CD4-positive, alpha-beta T cell treated with Interleukin-4 for 4 hours (primary cell): ENCODE measurements around the gene RHO.

ENCODE experiments used
- DNase-seq: peaks from one replicate; pipeline ENCODE4 v3.0.0-alpha.2; 2020

The RHO gene

GRCh38 chr3:129548104-129548965, 19.9 kb downstream of the RHO start:
- DNase-seq, result no peak

DNA sequence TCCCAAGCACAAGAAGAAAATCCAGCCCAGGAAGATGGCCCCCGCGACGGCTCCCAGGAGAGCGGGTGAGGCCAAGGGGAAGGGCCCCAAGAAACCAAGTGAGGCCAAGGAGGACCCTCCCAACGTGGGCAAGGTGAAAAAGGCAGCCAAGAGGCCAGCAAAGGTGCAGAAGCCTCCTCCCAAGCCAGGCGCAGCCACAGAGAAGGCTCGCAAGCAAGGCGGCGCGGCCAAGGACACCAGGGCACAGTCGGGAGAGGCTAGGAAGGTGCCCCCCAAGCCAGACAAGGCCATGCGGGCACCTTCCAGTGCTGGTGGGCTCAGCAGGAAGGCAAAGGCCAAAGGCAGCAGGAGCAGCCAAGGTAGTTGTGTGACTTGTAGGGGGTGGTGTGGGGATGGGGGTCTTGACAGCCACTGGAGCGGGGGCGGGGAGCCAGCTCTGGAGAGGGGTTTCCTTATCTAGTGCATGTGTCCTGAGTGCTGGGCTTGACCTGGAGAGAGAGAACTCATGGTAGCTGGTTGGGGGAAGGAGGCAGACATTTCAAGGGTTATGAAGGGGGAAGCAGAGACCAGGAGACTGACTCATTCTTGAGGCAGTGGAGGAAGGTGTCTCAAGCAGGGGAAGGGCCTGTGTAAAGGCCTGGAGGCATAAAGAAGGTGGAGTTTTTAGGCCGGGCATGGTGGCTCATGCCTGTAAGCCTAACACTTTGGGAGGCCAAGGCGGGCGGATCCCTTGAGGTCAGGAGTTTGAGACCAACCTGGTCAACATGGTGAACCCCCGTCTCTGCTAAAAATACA, 20.8 kb downstream of the RHO start:
- no peak for DNase-seq

- DNase-seq, result no peak
These were observed 21.4 kb downstream of the RHO start for GRCh38 chr3:129549805-129550204.

DNA sequence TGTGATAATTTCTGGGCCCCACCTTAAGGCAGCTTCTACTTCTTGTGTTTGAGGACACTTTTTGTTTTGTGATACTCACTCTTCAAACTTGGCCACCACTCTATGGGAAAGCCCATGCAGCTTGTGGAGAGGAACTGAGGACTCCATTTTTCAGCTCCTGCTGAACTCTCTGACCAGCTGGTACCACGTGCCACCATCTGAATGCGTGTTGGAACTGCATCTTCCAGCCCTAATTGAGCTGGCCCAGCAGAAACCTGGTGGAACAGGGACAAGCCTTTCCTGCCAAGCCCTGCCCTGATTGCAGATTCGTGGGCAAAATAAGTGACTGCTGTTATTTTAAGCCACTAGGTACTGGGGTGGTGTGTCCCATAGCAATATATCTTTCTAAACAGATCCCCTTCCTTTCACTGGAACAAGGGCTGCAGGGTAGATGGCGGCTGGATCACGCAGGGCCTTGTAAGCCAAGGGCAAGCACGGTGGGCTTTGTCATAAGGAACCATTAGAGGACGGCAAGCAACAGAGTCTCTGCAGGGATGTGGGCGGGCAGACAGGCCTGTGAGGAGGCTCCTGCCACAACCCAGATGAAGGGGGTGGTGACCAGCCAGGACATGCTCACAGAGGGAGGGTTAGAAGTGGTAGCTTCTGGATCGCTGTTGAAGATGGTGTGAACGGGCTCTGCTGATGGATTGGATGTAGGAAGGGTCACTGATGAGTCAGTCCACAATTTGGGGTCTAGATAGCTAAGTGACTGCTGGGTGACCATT, 24.0 kb downstream of the RHO start:
- DNase-seq, result no peak

DNA sequence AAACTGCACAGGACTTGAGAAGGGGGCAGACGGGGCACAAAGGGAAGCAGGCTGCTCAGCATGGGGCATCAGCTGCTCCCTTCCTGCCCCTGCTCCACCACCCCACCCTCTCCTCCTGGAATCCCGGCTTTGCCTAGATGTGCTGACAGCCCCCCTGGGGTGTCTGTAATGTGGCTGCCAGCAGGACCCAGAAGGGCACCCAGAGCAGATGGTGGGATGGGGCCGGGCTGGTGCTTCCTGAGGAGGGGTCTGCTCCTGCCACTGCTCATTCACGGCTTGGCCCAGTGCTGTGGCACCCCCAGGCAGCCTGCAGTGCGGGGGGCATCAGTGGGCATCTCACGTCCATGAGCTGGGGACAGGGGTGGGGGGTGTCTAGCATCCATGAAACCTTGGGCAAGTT, 24.7 kb downstream of the RHO start:
- DNase-seq, result no peak

DNA sequence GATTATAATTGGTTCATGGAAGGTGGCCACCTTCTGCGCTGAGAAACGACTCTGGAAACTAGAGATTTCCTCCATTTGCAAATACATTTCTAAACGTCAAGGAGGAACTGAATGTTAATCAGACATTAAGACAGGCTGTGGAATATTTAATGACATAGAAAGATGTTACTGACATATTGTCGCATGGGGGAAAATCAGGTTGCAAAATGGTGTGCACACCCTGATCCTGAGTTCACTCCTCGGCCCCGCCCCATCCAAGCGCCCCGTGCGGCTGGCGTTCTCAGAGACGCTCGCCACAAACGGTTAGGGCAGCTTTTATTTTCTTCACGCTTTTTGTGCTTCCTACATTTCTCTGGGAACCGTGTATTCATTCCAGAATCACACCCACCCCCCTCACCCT, 25.3 kb downstream of the RHO start:
- DNase-seq, result no peak

- no peak for DNase-seq
These were observed 26.1 kb downstream of the RHO start for GRCh38 chr3:129554356-129555152.

- DNase-seq, result no peak
These were observed 26.7 kb downstream of the RHO start for GRCh38 chr3:129555153-129555550.

DNA sequence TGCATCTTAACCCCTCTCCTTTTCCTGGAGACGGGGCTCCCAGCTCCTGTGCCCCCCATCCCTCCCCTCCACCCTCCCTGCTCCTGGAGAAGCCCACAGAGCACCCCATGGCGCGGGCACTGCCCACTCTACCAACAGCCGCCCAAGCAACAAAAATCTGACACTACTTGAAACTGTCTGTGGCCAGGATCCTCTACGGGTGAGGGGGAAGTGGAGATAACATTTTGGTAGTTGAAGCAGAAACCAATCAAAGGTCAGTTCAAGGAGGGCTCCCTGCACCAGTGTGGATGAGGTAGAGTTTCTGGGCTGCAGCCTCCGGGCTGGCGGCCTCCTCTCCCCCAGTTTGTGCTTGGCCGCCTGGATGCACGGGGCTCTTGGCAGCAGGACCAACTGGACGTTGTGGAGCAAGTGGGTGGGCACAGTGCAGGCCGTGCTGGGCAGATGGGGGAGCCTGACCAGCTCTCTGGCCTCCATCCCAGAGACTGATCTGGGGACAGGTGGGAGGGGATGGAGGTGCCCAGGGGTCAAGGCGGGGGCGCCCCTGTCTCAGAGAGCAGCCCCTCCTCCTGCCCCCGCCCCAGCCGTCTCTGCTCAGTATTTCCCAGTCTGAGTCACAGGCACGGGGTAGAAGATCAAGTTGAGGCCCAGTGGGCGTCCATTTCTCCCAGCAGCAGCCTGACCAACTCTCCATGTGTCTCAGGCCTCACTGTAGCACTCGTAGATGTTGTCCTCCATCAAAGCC, 27.3 kb downstream of the RHO start:
- no peak for DNase-seq

DNA sequence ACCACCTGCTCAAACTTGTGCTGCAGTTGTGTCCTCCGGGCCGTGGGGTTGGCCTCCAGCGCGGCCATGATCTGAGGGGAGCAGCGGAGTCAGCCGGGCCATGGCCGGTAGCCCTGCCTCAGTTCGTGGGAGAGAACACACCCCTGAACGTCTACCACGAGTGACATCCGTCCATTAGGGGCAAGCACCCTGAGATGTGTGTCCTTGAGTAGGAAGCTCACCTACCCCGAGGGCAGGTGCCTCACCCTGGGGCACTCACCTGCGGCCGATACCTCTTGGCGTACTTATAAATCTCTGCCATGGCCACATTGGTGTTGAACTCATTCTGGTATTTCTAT, 27.9 kb downstream of the RHO start:
- DNase-seq, result no peak

DNA sequence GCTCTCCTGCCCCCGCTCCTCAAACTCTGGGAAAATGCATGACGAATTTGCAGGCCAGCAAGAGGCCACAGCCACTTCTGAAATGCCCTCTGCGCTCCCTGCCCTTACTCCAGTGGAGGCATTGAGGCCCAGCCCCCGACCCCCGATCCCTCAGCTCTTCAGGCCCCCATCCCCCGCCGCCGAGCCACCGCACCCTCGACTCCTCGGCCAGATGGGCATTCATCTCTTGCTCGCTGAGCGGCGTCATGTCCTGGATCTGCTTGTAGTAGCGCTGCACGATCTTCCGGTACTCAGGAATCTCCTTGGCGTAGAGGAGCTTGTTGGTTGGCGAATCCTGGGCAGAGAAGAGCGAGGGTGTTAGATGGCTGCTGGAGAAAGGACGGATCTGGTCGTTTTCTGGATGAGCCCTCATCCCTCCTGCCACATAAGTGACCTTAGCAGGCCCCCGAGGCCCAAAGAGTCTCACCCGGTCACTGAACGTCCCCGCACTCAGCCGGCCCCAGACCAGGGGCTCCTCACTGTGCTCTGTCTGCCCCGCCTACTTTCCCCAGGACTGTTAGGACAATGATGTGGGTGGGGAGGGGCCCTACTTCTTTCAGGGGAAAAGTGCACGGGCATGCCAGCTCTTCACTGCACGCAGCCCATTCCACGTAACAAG, 28.6 kb downstream of the RHO start:
- no peak for DNase-seq

GRCh38 chr3:129557548-129557894, 29.1 kb downstream of the RHO start:
- no peak for DNase-seq

- DNase-seq, result no peak
These were observed 29.8 kb downstream of the RHO start for GRCh38 chr3:129558081-129558771.

DNA sequence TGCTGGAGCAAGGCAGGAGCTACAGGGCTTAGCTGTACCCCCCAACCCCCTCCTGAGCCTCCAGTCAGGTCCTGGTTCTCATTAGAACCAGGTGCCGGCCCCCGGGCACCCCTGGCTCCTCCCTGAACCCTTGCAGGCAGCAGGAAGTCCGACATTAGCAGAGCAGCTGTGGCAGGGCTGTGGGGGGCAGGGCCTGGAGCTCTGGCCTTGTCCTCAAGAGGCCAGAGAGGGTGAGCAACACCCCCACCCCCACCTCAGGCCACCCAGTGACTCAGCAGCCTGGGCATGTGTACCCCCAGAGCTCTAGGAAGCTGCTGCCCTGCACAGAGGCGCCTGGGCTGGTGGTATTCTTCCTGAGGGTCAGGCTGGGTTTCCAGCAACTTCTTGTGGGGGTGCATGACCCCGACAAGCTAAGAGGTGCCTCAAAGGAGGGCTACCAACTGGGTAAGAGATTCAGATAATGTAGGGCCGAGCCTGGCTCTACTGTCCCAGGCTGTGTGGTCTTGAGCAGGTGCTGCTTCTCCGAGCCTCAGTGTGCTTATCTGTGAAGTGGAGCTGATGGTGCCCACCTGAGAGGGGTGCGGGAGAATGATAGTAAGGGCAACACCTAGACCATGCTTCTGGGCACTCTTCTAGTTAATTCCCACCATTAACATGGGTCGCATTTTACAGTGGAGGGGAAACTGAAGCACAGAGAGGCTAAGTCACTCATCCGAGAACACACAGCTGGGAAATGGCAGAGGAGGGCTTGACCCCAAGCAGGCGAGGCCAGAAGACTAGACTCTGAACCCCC, 30.5 kb downstream of the RHO start:
- DNase-seq, result no peak

DNA sequence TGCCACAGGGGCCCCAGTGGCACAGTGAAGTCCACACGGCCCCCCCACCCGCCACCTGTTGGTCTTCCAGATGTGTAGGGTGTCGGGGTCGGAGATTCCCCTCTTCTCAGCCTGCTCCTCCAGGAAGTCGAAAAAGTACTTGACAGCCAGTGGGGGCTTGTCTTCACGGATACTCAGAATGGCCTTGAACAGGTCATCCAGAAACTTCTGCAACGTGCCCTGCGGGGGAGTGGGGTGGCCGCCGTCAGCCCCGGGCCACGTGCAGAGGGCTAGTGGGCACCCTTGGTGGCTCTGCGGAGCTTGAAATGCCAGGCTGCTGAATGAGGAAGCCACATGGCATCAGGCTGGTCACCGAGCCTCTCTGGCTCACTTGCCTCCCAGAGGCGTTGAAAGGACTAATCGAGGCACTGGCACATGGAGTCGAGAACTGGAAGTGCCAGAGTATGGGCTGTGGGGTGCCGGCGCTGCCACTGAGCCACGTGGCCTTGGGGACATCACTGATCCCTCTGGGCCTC, 31.2 kb downstream of the RHO start:
- no peak for DNase-seq

DNA sequence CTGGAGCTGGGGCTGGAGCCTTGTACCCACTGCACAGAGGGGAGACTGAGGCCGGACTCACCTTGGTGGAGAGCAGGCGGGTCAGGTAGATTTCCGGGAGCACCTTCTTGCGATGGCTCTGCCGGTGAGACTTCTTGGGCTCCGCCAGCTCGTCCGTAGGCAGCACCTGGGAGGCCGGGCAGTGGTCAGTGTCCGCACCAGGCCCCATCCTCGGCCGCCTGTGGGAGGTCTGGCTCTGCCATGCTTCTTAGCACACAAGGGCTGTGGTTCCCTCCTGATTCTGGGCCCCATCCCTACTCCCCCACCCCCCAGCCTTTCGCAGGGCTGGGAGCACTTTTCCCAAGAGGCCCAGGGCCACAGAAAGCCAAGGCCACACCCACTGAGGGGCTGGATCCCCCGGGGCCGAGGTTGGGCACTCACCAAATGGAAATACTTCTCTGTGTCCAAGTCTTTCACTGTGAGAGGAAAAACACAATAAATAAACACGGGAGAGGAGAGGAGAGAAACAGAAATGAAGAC, 31.9 kb downstream of the RHO start:
- no peak for DNase-seq

DNA sequence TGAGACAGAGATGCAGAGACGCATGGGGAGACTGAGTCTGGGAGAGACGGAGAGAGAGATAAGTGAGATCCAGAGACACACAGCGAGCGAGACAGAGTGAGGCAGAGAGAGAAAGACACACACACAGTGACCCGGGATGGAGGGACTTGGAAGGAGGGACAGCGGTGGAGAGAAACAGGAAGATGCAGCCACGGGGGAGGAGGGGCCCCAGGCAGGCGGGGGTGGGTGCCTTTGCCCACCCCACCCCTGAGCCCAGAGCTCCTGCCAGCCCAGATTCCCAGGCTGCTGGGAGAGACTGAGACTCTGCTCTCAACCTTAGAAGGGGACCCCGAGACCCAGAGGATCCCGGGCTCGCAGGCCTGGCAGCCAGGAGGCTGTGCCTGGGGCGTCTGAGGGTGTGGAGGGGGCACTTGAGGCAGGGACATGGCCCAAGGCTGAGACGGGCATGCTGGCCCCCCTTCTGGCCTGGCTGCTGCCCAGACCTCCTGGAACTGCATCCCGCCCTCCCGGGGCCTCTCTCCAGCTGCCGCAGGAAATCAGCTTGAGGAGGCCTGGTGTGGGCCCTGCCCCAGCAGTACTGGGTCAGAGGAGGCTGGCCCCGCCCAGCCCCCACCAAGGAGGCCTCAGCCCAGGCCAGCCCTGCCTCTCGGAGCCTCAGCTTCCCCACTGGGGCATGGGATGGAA, 32.6 kb downstream of the RHO start:
- DNase-seq, result no peak

DNA sequence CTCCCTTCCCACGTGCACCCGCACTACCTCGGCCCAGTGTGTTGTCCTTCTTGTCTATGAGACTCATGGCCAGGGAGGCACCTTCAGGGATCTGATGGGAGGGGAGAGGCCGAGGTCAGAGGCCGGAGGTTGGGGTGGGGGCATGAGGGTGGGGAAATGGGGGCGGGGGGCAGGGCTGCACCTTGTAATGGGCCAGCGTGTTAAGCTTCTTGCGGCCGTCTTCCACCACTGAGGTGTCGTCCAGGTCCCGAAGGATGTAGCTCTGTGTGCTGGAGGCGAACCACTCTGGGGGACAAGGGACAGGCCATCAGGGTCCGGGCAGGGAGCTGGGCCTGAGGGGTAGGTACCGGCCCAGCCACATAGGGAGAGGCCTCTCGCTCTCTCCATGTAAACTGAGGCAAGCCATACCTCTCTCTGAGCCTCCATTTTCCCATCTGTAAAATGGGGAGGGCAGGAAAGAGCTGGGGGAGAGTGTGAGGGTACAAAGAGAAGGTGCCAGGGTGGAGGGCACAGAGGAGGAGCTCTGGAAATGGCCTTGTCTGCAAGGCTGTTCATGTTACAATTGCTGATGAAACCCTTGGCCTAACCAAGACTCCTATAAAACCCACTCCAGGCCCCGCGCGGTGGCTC, 33.3 kb downstream of the RHO start:
- DNase-seq, result no peak

DNA sequence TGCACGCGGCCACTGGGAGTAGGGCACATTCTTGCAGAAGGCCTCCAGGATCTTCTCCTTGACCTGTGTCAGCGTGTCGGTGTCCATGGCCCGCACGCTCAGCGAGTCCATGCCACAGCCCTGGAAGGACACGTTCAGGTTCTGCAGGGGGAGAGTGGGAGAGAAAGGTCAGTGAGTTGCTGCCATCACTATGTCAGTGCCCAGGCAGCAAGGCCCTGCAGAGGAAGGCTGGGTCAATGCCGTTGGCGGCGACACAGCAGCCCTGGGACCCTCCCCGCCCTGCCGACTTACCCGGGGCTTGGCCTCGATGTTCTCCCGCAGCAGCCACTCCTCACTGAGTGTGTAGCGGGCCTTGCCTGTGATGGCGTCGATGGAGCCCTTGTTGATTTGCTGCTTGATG, 34.4 kb downstream of the RHO start:
- DNase-seq, result no peak
